ENCODE results near the gene CST9.

GRCh38 chr20:23566199-23566932 lies 39.4 kb downstream of the CST9 start:
- TF ChIP-seq CTCF (IDR thresholded peaks at IDR 0.05) (no peak), POLR2A (IDR thresholded peaks at IDR 0.05) (no peak)
